GM19455 (cell line): ENCODE measurements around the gene REPS2.

Experiments
- ATAC-seq: cut with Tn5 transposase; IDR thresholded peaks from one replicate; pipeline ENCODE4 v1.9.1; 2021; ENCODE audit not compliant: unreplicated experiment

The REPS2 gene

GRCh38 chrX:16946361-16946964 is at the start of gene REPS2:
TSS of gene REPS2 (plus strand) at chrX:16946658. CDS start at chrX:16946862, 204 bp downstream.
- peak; percentile 97 for ATAC-seq

GRCh38 chrX:16897445-16897844 is 49.0 kb upstream of the REPS2 start:
- no peak for ATAC-seq

- ATAC-seq: peak; percentile 79
Observed at GRCh38 chrX:16903274-16904022, 43.0 kb upstream of the REPS2 start.

GRCh38 chrX:16910376-16910775 is 36.1 kb upstream of the REPS2 start:
- ATAC-seq: no peak

GRCh38 chrX:16914058-16914457 is 32.4 kb upstream of the REPS2 start:
- ATAC-seq: no peak

GRCh38 chrX:16916561-16916960 is 29.9 kb upstream of the REPS2 start:
- no peak for ATAC-seq

GRCh38 chrX:16917120-16917519 is 29.3 kb upstream of the REPS2 start:
- no peak for ATAC-seq

GRCh38 chrX:16918979-16919378 is 27.5 kb upstream of the REPS2 start:
- ATAC-seq: no peak

GRCh38 chrX:16920075-16920474 is 26.4 kb upstream of the REPS2 start:
- no peak for ATAC-seq

GRCh38 chrX:16923157-16923556 is 23.3 kb upstream of the REPS2 start:
- no peak for ATAC-seq

GRCh38 chrX:16924631-16925480 is 21.6 kb upstream of the REPS2 start:
- no peak for ATAC-seq

GRCh38 chrX:16930392-16930791 is 16.1 kb upstream of the REPS2 start:
- no peak for ATAC-seq

GRCh38 chrX:16931371-16931770 is 15.1 kb upstream of the REPS2 start:
- no peak for ATAC-seq

GRCh38 chrX:16931855-16932575 is 14.4 kb upstream of the REPS2 start:
- no peak for ATAC-seq

- ATAC-seq: no peak
Observed at GRCh38 chrX:16934185-16934584, 12.3 kb upstream of the REPS2 start.

GRCh38 chrX:16946971-16947562 is 609 bp downstream of the REPS2 start:
- peak; percentile 36 for ATAC-seq

GRCh38 chrX:16950423-16950822 is 4.0 kb downstream of the REPS2 start:
- ATAC-seq: no peak

- no peak for ATAC-seq
Observed at GRCh38 chrX:16953606-16954211, 7.3 kb downstream of the REPS2 start.

GRCh38 chrX:16957751-16958150 is 11.3 kb downstream of the REPS2 start:
- ATAC-seq: no peak

GRCh38 chrX:16958356-16958755 is 11.9 kb downstream of the REPS2 start:
- no peak for ATAC-seq
